Neural cell (in vitro differentiated cells): ENCODE data around the gene EXO1. TPM values are rescaled to one million over a fixed set of nuclear protein-coding genes. Genes with fewer than 3 reads are reported as not detected.

Experiments
- H2AFZ ChIP-seq: fragments of 200-600, 300-800 bp; sonication (generic), shearing (Covaris generic); 2 replicates; pipeline ENCODE4 v1.6.0; 2014; ENCODE audit warnings: low read depth, mild to moderate bottlenecking, antibody characterized with exemption, low read length, moderate library complexity
- H3F3A ChIP-seq: fragments of 200-600 bp; shearing (Covaris generic); 2 replicates; pipeline ENCODE4 v1.6.1; 2016; ENCODE audit warnings: mild to moderate bottlenecking, moderate library complexity, mixed read lengths, antibody characterized with exemption, low read length; ENCODE audit not compliant: insufficient read depth, poor library complexity, severe bottlenecking
- H3K27ac ChIP-seq: fragments of 200-600, 300-800 bp; sonication (generic), shearing (Covaris generic); 2 replicates; pipeline ENCODE4 v1.5.1; 2014; ENCODE audit warnings: mild to moderate bottlenecking, low read length, moderate library complexity
- H3K27me3 ChIP-seq: fragments of 300-800, 200-600 bp; sonication (generic), shearing (Covaris generic); 2 replicates; pipeline ENCODE4 v1.6.0; 2014; ENCODE audit warnings: mild to moderate bottlenecking, low read depth, low read length, moderate library complexity; ENCODE audit not compliant: insufficient read depth
- H3K36me3 ChIP-seq: fragments of 300-800, 200-600 bp; sonication (generic), shearing (Covaris generic); 2 replicates; pipeline ENCODE4 v1.5.1; 2014; ENCODE audit warnings: mild to moderate bottlenecking, antibody characterized with exemption, low read length, moderate library complexity; ENCODE audit not compliant: insufficient read depth
- H3K4me2 ChIP-seq: fragments of 300-800, 200-600 bp; sonication (generic), shearing (Covaris generic); 2 replicates; pipeline ENCODE4 v1.6.0; 2014; ENCODE audit warnings: mild to moderate bottlenecking, low read length
- H3K4me3 ChIP-seq: fragments of 300-800, 200-600 bp; sonication (generic), shearing (Covaris generic); 2 replicates; pipeline ENCODE4 v1.5.1; 2014; ENCODE audit warnings: mild to moderate bottlenecking, low read length, moderate library complexity
- H3K79me2 ChIP-seq: fragments of 200-600 bp; shearing (Covaris generic); replicated peaks from 2 replicates; pipeline ENCODE4 v1.6.0; 2014; ENCODE audit warnings: mild to moderate bottlenecking, low read length, moderate library complexity; ENCODE audit not compliant: insufficient read depth
- H3K9ac ChIP-seq: fragments of 300-800, 200-600 bp; sonication (generic), shearing (Covaris generic); 2 replicates; pipeline ENCODE4 v1.6.1; 2016; ENCODE audit warnings: mild to moderate bottlenecking, low read length, mixed read lengths
- H3K9me2 ChIP-seq: fragments of 200-600 bp; shearing (Covaris generic); 2 replicates; pipeline ENCODE4 v1.6.1; 2016; ENCODE audit warnings: mild to moderate bottlenecking, low read length, mixed read lengths; ENCODE audit not compliant: insufficient read depth
- H3K9me3 ChIP-seq: fragments of 200-600, 300-800 bp; sonication (generic), shearing (Covaris generic); 2 replicates; pipeline ENCODE4 v1.6.1; 2016; ENCODE audit warnings: mild to moderate bottlenecking, mixed run types, low read length, moderate library complexity, mixed read lengths
- H4K20me1 ChIP-seq: fragments of 200-600 bp; shearing (Covaris generic); 2 replicates; pipeline ENCODE4 v1.6.1; 2016; ENCODE audit warnings: mild to moderate bottlenecking, mixed run types; ENCODE audit not compliant: insufficient read depth
- CTCF ChIP-seq: fragments of 450-650 bp; IDR thresholded peaks from 2 replicates; pipeline ENCODE4 v1.5.1; 2014; ENCODE audit warnings: antibody characterized with exemption, mild to moderate bottlenecking, moderate library complexity; ENCODE audit not compliant: poor library complexity, severe bottlenecking
- EP300 ChIP-seq: fragments of 450-650 bp; conservative IDR thresholded peaks from 2 replicates; pipeline ENCODE4 v1.6.1; 2014; ENCODE audit warnings: antibody characterized with exemption, mild to moderate bottlenecking, moderate library complexity; ENCODE audit not compliant: poor library complexity, severe bottlenecking
- EZH2 ChIP-seq: fragments of 200-600, 300-800 bp; shearing (Covaris generic), sonication (generic); IDR thresholded peaks from 2 replicates; pipeline ENCODE4 v1.6.1; 2014; ENCODE audit warnings: antibody characterized with exemption, low read length, borderline replicate concordance, mild to moderate bottlenecking; ENCODE audit not compliant: insufficient read depth, poor library complexity, severe bottlenecking
- MXI1 ChIP-seq: fragments of 450-650 bp; conservative IDR thresholded peaks from 2 replicates; pipeline ENCODE4 v1.6.1; 2014; ENCODE audit warnings: antibody characterized with exemption, mild to moderate bottlenecking; ENCODE audit not compliant: poor library complexity, severe bottlenecking
- POLR2AphosphoS5 ChIP-seq: IDR thresholded peaks from 2 replicates; pipeline ENCODE4 v1.6.1; 2012
- RAD21 ChIP-seq: fragments of 450-650 bp; conservative IDR thresholded peaks from 2 replicates; pipeline ENCODE4 v1.6.1; 2014; ENCODE audit warnings: antibody characterized with exemption, mild to moderate bottlenecking, moderate library complexity
- REST ChIP-seq: IDR thresholded peaks from 2 replicates; pipeline ENCODE4 v1.6.1; 2012; ENCODE audit warnings: borderline replicate concordance
- SMC3 ChIP-seq: fragments of 450-650 bp; conservative IDR thresholded peaks from 2 replicates; pipeline ENCODE4 v1.6.1; 2014; ENCODE audit warnings: antibody characterized with exemption, mild to moderate bottlenecking, moderate library complexity; ENCODE audit not compliant: poor library complexity
- TAF1 ChIP-seq: IDR thresholded peaks from 2 replicates; pipeline ENCODE4 v1.6.1; 2012; ENCODE audit warnings: low read depth
- polyA plus RNA-seq: library from polyadenylated mRNA; depleted of rRNA; stranded (reverse); fragments of >200 nt; gene quantifications from 2 replicates; pipeline ENCODE4 v1.2.3, GENCODE V29; 2014

The EXO1 gene
- polyA plus RNA-seq, 1 donor from 2014 or later = 0.92 TPM

DNA sequence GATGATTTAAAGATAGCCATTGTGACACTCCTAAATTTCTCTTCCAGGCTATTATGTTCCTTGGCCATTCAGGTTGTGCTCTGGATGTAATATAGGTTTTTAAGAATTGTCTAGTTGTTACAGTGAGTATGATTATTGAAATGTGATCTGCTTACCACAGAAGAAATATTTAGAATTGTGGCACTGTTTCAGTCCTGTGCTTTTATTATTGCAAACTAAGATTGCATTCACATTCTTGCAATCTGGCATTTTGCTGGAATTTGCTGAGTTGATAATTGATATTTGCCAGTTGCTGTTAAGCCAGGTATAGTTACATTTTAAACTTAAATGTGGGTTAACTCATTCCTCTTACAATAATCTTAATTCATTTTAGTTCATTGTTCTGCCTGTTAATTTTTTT lies 22.3 kb downstream of the EXO1 start:
- Histone ChIP-seq H3F3A (no peaks in the 10 kb centered on the region), H3K9ac (no peak overlapping the region), H3K4me3 (no peak overlapping the region), H3K27me3 (no peaks in the 10 kb centered on the region), H3K79me2 (no peaks in the 10 kb centered on the region), H4K20me1 (no peaks in the 10 kb centered on the region), H3K27ac (no peak overlapping the region), H3K9me3 (no peaks in the 10 kb centered on the region), H3K4me2 (no peak overlapping the region), H3K9me2 (no peaks in the 10 kb centered on the region), H3K36me3 (no peaks in the 10 kb centered on the region), H2AFZ (no peak overlapping the region)
- TF ChIP-seq POLR2AphosphoS5 (no peak), TAF1 (no peak), CTCF (no peak)

GRCh38 chr1:241870746-241871430 lies 22.9 kb downstream of the EXO1 start:
- Histone ChIP-seq H3K27ac (no peak overlapping the region), H3K4me3 (no peak overlapping the region), H3K9me2 (no peaks in the 10 kb centered on the region), H3K4me2 (no peak overlapping the region), H3K27me3 (no peaks in the 10 kb centered on the region), H3F3A (no peaks in the 10 kb centered on the region), H3K9me3 (no peaks in the 10 kb centered on the region), H3K36me3 (no peaks in the 10 kb centered on the region), H3K9ac (no peak overlapping the region), H4K20me1 (no peaks in the 10 kb centered on the region), H3K79me2 (no peaks in the 10 kb centered on the region), H2AFZ (no peak overlapping the region)
- TF ChIP-seq POLR2AphosphoS5 = no peak
- TF ChIP-seq EZH2 = no peak
- no peak for TF ChIP-seq MXI1
- TF ChIP-seq EP300 = no peak
- TF ChIP-seq SMC3 = no peak
- TF ChIP-seq CTCF = no peak
- no peak for TF ChIP-seq RAD21
- no peak for TF ChIP-seq TAF1
- no peak for TF ChIP-seq REST
